KOPT-K1 (cell line): ENCODE measurements around the gene NPEPL1.

Experiments used
- H3K27ac ChIP-seq: fragments of 200-600 bp; sonication (generic); 2 replicates; pipeline ENCODE4 v1.5.1; 2016; ENCODE audit warnings: antibody characterized with exemption, mild to moderate bottlenecking, low read depth, low read length; ENCODE audit not compliant: poor library complexity, severe bottlenecking
- H3K36me3 ChIP-seq: fragments of 200-600 bp; sonication (generic); 2 replicates; pipeline ENCODE4 v1.5.1; 2017; ENCODE audit warnings: antibody characterized with exemption, mild to moderate bottlenecking, low read length, moderate library complexity; ENCODE audit not compliant: insufficient read depth
- H3K9me3 ChIP-seq: fragments of 200-600 bp; sonication (generic); 2 replicates; pipeline ENCODE4 v1.5.1; 2017; ENCODE audit warnings: antibody characterized with exemption, low read length, mild to moderate bottlenecking; ENCODE audit not compliant: insufficient read depth, poor library complexity, severe bottlenecking

NPEPL1 gene

DNA sequence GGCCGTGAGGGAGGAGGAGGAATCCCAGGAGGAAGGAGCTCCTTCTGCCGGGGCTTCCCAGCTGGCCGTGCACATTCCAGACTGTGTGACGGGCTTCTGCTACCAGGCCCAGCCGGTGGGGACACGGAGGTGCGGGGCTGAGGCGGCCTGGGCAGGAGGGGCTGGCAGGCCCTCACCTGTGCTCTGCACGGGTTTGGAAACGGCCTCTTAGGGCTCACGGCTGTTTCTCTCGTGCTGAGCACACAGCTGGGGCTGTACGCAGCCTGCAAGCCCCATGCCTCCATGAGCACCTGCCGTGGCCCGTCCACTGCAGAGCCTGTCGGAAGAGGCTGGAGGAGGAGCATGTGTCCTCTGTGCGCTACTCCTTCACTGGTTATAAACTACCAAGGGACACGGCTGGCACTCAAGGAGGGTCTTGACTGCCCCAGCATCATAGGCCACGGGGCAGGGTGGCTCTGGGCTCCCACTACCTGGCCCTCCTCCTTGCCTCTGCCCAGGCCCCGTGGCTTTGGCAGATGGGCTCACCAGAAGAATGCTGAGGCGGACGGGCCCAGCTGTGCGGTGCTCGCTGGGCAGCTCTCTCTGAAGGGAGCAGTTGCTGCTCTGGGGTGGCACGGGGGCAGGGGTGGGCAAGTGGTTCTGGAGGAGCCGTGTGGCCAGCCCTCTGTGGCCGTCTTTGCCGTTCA, 15.8 kb downstream of the NPEPL1 start:
- no peaks in the 10 kb centered on the region for H3K9me3 ChIP-seq
- H3K36me3 ChIP-seq: peaks cover 15% of the 10 kb centered on the region; the same call in 1 of the 2 replicates
- no peak overlapping the region for H3K27ac ChIP-seq

DNA sequence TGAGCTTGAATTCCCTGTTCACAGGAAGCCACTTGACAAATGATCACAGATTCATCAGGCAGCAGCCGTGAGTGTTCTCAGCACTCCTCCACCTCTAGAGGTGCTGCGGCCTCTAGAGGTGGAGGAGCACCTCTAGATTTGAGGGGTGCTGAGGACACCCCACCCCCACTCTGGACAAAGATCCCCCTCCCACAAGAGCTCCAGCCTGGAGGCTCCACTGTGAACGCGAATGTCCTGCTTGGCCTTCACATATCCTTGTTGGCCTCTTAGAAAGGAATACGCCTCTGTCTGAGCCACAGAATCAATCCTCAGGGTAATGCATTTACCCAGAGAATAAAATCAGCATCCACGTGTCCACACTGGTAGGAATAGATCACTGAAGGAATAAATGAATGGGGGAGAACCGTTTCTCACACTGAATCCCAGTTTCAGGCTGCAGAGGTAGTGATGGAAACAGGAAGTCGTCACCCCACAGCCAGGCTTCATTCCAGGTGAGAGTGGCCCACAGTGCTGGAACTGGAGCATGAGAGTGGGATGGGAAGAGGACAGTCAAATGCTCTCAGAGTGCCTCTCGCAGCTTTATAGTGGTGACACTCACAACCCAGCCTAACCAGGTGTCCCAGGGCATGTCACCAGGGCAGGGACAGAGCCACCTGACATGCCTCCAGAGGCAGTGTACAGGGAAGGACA, 16.6 kb downstream of the NPEPL1 start:
- Histone ChIP-seq H3K9me3 (no peaks in the 10 kb centered on the region), H3K27ac (no peak overlapping the region), H3K36me3 (peaks cover 8% of the 10 kb centered on the region; the same call in 1 of the 2 replicates)

DNA sequence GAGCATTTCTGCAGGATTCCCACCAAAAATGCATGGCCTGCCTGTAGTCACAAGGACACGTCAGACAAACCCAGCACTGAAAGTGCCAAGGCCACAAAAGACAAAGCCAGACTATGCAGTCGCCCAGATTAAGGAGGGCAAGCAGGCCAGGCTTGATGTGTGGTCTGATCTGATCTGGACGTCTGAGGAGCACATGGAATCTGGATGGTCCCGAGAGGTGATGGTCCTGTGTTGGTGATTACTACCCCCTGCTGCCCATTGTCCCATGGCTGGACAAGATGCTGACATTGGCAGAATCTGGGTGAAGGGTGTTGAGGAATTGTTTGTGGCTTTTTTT, 17.1 kb downstream of the NPEPL1 start:
- no peaks in the 10 kb centered on the region for H3K9me3 ChIP-seq
- H3K36me3 ChIP-seq: peaks cover 5% of the 10 kb centered on the region; the same call in 1 of the 2 replicates
- no peak overlapping the region for H3K27ac ChIP-seq

DNA sequence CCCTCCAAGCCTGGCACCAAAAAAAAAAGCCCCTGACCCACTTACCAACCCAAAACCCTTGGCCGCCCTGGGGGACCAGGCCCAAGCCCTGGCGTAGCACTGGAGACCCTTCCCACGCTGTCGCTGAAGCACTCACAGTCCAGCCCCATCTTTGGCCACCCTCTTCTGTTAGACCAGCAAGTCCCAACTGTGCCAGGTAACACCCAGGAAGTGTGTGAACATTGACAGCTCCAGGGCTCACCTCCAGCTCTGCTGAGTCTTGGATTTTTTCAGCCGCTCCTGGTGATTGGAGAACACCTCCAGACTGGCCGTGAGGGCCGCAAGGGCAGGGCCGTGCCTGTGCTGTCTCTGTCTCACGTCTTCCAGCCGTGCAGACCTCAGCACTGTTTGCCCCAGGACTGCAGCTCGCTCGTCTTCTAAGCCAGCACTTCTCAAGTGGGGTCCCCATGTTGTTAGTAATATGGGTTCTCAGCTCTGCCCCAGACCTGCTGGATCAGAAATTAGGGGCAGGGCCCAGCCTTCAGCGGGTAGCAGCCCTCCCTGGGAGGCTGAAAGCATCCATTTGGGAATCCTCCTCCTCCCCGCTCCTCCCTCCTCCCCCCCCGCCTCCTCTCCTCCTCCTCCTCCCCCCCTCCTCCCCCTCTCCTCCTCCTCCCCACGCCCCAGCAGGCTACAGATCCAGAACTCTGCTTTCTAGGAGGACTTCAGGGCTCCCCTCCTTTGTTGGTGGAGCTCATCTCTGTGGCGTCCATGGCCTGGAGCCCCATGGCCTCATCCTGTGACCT, 18.1 kb downstream of the NPEPL1 start:
- Histone ChIP-seq H3K36me3 (no peaks in the 10 kb centered on the region; the same call in 1 of the 2 replicates), H3K27ac (no peak overlapping the region), H3K9me3 (no peaks in the 10 kb centered on the region)

DNA sequence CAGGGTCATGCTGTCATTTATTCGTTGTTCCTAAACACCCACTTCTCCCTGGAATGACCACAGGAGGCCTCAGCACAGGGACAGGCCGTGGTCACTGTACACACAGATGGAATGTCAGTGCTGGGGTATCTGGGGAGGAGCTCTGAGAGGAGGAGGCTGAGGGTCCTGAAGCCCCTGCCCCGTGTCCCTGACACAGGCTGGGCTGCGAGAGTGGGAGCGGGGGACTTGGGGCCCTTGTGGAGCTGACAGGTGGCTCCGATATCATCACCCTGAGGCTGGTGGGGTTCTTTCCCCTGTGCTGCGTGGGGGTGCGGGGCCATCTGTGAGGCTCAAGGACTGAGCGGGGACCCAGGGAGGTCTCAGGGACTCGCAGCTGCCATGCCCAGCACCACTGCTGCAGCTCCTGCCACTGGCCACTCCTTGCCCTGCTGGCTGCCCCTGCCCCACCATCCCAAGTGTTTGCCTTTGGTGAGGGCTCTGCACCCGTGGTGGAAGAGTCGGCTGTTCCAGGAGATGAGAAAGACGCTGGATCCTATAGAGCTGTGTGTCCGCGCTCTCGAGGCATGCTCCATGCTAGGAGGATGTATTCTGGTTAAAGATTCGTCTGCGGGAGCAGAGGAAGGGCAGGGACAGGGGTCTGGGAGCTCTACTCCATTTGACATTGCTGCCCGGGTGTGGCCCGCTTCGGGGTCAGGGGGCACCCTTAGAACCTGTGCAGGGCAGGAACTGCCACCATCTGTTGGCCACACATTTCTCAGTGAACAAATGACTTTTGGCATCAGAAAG, 18.9 kb downstream of the NPEPL1 start:
- no peaks in the 10 kb centered on the region for H3K9me3 ChIP-seq

DNA sequence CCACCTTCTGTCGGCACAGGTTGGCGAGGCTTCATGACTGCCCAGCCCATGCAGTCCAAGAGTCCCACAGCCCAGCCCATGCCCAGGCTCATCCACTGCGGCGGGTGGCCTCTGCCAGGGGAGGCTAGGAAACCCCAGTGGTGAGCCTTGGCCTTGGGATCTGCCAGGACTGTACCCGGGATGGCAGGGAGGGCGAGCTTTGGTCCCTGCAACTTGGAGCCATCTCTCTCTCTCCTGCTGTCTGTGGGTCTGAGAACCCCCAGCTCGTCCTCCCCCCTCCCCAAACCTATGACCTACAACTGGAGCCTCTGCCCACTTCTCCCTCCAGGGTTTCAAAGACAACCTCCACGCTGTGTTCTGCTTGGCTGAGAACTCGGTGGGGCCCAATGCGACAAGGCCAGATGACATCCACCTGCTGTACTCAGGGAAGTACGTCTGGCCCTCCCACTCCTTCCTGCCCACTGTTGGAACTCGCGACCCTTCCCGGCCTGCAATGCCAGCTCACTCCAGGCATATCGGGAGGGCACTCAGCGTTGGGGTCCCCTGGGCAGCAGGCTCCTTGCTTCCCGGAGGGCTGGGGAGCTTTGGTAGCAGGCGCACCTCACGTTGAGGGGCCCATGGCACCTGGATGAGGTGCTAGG, 19.7 kb downstream of the NPEPL1 start:
- Histone ChIP-seq H3K36me3 (no peaks in the 10 kb centered on the region), H3K9me3 (no peaks in the 10 kb centered on the region), H3K27ac (no peak overlapping the region)

More for the DNA sequence above, 18.9 kb downstream of the NPEPL1 start:
- Histone ChIP-seq H3K27ac (no peak overlapping the region), H3K36me3 (no peaks in the 10 kb centered on the region)

DNA sequence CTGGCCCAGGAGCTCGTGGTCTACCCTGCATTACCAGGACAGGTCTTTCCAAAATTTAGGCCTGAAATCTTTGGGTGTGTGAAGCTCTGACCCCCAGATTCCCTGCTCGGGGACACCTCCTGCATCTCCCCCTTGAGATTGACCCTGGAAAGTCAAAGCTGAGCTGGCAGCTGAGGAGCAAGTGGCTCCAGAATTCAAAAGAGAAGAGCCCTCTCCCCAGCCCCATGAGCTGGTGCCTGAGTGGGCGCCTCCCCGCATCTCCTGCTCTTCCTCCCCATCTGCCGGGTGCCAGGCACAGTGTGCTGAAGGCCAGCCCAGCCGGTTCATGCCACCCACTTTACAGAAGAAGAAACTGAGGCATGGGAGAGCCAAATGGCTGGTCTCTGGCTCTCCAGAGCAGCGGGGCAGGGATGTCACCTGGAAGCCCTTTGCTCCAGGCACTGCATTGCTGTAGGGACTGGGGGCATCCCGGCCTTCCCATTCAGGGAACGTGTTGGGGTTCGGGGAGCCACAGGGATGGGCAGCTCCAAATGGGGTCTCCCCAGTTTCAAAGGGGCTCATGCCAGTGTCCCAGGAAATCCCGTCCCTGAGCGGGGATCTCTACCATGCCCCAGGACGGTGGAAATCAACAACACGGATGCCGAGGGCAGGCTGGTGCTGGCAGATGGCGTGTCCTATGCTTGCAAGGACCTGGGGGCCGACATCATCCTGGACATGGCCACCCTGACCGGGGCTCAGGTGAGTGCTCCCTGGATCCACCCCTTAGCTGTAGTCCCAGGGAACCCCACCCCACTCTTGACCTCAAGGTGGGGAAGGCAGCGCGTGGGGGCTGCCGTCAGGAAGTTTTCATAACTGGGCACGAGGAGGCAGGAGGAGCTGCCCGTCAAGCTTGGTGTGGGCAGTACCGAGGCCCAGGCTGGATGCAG, 20.5 kb downstream of the NPEPL1 start:
- Histone ChIP-seq H3K9me3 (no peaks in the 10 kb centered on the region), H3K36me3 (no peaks in the 10 kb centered on the region), H3K27ac (no peak overlapping the region)

DNA sequence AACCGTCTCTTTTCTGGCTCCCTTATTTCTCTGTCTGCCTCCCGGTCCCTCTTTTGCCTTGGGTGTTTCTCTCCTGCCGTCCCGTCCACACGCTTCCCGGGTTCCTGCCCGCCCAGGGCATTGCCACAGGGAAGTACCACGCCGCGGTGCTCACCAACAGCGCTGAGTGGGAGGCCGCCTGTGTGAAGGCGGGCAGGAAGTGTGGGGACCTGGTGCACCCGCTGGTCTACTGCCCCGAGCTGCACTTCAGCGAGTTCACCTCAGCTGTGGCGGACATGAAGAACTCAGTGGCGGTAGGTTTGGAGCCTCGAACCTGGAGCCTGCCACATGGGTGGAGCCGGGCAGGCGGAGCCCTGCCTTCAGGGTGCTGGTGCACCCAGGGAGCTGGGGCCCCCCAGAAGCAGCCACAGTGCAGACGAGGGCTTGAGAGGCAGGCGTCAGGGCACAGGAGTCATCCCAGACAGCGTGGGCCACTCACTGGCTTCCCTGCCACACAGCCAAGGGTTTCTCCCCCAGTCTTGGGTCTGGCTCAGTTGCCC, 21.3 kb downstream of the NPEPL1 start:
- no peak overlapping the region for H3K27ac ChIP-seq
- no peaks in the 10 kb centered on the region for H3K9me3 ChIP-seq
- H3K36me3 ChIP-seq: no peaks in the 10 kb centered on the region

DNA sequence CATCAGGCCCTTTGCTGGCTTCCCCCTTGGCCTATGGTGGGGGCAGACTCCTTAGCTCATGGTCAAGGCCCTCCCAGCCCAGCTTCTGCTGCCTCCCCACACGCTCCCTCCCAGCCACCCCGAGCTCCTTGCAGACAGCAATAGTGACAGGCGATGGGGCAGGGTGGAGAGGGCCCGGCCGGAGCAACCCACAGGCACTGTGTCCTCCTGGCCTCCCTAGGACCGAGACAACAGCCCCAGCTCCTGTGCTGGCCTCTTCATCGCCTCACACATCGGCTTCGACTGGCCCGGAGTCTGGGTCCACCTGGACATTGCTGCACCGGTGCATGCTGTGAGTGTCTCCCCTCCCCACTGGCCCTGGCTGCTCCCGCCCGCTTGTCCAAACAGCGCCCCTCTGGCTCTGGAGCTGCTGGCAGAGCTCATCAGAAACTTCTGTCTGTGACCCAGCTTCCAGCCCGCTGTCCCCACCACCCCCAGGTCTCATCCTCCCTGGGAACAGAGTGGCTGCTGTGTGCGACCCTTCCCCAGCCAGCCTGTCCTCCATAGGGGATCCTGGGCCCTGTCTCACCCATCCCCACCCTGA, 21.8 kb downstream of the NPEPL1 start:
- Histone ChIP-seq H3K27ac (no peak overlapping the region), H3K36me3 (no peaks in the 10 kb centered on the region), H3K9me3 (no peaks in the 10 kb centered on the region)

DNA sequence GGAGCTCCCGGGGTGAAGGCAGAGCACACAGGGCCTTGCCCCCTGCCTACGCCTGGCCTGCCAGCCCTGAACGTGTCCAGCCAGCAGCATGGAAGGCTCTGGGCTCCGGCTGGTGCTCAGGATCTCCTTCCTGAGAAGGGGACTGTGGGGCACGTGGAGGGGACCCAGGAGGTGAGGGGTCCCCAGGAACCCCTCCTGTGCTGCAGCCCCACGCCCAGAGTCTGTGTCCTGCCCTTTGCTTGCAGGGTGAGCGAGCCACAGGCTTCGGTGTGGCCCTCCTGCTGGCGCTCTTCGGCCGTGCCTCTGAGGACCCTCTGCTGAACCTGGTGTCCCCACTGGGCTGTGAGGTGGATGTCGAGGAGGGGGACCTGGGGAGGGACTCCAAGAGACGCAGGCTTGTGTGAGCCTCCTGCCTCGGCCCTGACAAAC, 22.3 kb downstream of the NPEPL1 start:
- H3K9me3 ChIP-seq: no peaks in the 10 kb centered on the region
- no peaks in the 10 kb centered on the region for H3K36me3 ChIP-seq
- no peak overlapping the region for H3K27ac ChIP-seq

DNA sequence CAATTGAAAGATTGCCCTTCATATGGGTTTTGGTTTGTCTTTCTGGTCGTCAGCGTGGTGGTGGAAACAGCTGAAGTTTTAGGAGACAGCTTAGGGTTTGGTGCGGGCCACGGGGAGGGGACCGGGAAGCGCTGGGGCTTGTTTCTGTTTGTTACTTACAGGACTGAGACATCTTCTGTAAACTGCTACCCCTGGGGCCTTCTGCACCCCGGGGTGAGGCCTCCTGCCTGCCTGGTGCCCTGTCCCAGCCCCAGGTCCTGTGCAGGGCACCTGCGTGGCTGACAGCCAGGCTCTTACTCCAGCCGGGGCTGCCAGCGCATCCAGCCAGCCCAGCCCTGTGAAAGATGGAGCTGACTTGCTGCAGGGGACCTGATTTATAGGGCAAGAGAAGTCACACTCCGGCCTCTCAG, 22.8 kb downstream of the NPEPL1 start:
- Histone ChIP-seq H3K36me3 (no peaks in the 10 kb centered on the region), H3K9me3 (no peaks in the 10 kb centered on the region), H3K27ac (no peak overlapping the region)

DNA sequence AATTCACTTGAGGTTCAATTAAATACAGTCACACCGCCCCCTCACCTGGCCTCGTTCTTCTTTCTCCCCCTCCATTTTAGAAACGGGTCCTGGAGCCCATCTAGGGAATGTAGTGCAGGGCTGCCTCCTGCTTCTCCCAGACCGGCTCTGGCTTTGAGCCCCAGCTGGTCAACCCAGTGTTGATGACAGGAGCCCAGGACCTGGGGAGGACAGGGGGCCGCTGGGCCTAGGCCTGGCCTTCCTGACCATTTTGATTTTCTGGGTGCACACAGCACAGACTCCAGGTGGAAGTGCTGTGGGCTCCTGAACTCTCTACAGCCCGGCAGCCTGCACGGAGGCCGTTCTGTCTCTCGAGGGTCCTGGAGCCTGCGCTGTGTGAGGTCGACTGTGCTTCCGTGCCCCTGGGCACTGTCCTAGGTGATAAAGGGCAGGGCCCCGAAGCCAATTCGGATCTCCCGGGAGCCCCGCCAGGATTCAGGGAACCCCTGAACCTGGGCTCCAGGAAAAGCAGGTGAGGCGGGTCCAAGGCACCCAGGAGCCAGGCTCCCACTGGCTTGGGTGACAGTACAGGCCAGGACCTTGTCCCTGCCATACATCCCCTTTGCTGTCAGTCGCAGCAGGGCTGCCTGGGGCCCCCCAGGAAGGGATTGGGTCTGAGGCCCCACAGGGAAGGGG, 23.3 kb downstream of the NPEPL1 start:
- H3K36me3 ChIP-seq: no peaks in the 10 kb centered on the region
- no peak overlapping the region for H3K27ac ChIP-seq
- no peaks in the 10 kb centered on the region for H3K9me3 ChIP-seq
